H9 (cell line): ENCODE data around the gene PHTF2. TPM values are rescaled to one million over a fixed set of nuclear protein-coding genes. Genes with fewer than 3 reads are reported as not detected.
A peak's percentile ranks its signal among the peaks of the same experiment; 100 is the strongest.
"Not testable (repeated sequence)": the region's sequence is repeated elsewhere in the genome, so short reads cannot be mapped to it uniquely, and the experiment has no call there.

Experiments
- DNase-seq: peaks from one replicate; pipeline ENCODE4 v3.0.0-alpha.2; 2017
- H2AFZ ChIP-seq: one replicate; pipeline ENCODE4 v1.6.1; 2013; ENCODE audit warnings: mild to moderate bottlenecking, low read length, control low read depth, moderate library complexity
- H2AK5ac ChIP-seq: 2 replicates; pipeline ENCODE4 v1.6.1; 2013; ENCODE audit warnings: low read length, control low read depth, mixed read lengths; ENCODE audit not compliant: insufficient read length
- H2BK120ac ChIP-seq: one replicate; pipeline ENCODE4 v1.6.1; 2013; ENCODE audit warnings: low read depth, mild to moderate bottlenecking, low read length, control low read depth, inconsistent platforms; ENCODE audit not compliant: poor library complexity, severe bottlenecking
- H2BK12ac ChIP-seq: 2 replicates; pipeline ENCODE4 v1.6.1; 2013; ENCODE audit warnings: low read length, control low read depth, mixed read lengths, low read depth; ENCODE audit not compliant: insufficient read length
- H2BK15ac ChIP-seq: 2 replicates; pipeline ENCODE4 v1.6.1; 2013; ENCODE audit warnings: low read depth, low read length, control low read depth
- H2BK20ac ChIP-seq: one replicate; pipeline ENCODE4 v1.6.1; 2013; ENCODE audit warnings: low read depth, mild to moderate bottlenecking, low read length, control low read depth, inconsistent platforms; ENCODE audit not compliant: poor library complexity, severe bottlenecking
- H2BK5ac ChIP-seq: 2 replicates; pipeline ENCODE4 v1.6.1; 2013; ENCODE audit warnings: low read length, control low read depth, mixed read lengths; ENCODE audit not compliant: insufficient read length
- H3K14ac ChIP-seq: 2 replicates; pipeline ENCODE4 v1.6.1; 2013; ENCODE audit warnings: low read length, control low read depth; ENCODE audit not compliant: insufficient read depth
- H3K18ac ChIP-seq: 2 replicates; pipeline ENCODE4 v1.6.1; 2013; ENCODE audit warnings: low read depth, mild to moderate bottlenecking, mixed read lengths, low read length, control low read depth; ENCODE audit not compliant: insufficient read length
- H3K23ac ChIP-seq: 2 replicates; pipeline ENCODE4 v1.6.1; 2013; ENCODE audit warnings: low read length, control low read depth, mixed read lengths, low read depth; ENCODE audit not compliant: insufficient read length
- H3K23me2 ChIP-seq: 2 replicates; pipeline ENCODE4 v1.6.1; 2013; ENCODE audit warnings: low read depth, mild to moderate bottlenecking, mixed read lengths, low read length, control low read depth; ENCODE audit not compliant: insufficient read length, poor library complexity, severe bottlenecking
- H3K27ac ChIP-seq: 2 replicates; pipeline ENCODE4 v1.5.1; 2013; ENCODE audit warnings: low read length, control low read depth, mixed read lengths, low read depth; ENCODE audit not compliant: insufficient read length
- H3K27me3 ChIP-seq: 2 replicates; pipeline ENCODE4 v1.6.1; 2013; ENCODE audit warnings: low read length, control low read depth, inconsistent platforms; ENCODE audit not compliant: insufficient read depth
- H3K4ac ChIP-seq: 2 replicates; pipeline ENCODE4 v1.6.1; 2013; ENCODE audit warnings: low read depth, mild to moderate bottlenecking, control low read depth, inconsistent platforms, low read length, moderate library complexity
- H3K4me1 ChIP-seq: 2 replicates; pipeline ENCODE4 v1.6.1; 2013; ENCODE audit warnings: low read length, control low read depth, inconsistent platforms; ENCODE audit not compliant: insufficient read depth
- H3K4me2 ChIP-seq: 2 replicates; pipeline ENCODE4 v1.6.1; 2013; ENCODE audit warnings: low read length, control low read depth, mixed read lengths; ENCODE audit not compliant: insufficient read length, insufficient read depth
- H3K56ac ChIP-seq: 2 replicates; pipeline ENCODE4 v1.6.1; 2013; ENCODE audit warnings: low read depth, mild to moderate bottlenecking, mixed read lengths, low read length, control low read depth; ENCODE audit not compliant: insufficient read length
- H3K79me1 ChIP-seq: 2 replicates; pipeline ENCODE4 v1.6.1; 2013; ENCODE audit warnings: low read depth, mild to moderate bottlenecking, moderate library complexity, low read length, control low read depth, inconsistent platforms; ENCODE audit not compliant: insufficient read depth, poor library complexity, severe bottlenecking
- H3K79me2 ChIP-seq: 2 replicates; pipeline ENCODE4 v1.6.1; 2013; ENCODE audit warnings: low read length, control low read depth, inconsistent platforms; ENCODE audit not compliant: insufficient read depth
- H3K9ac ChIP-seq: 2 replicates; pipeline ENCODE4 v1.6.1; 2013; ENCODE audit warnings: low read length, control low read depth, mixed read lengths; ENCODE audit not compliant: insufficient read length; ENCODE audit errors: extremely low read depth
- H3K9me3 ChIP-seq: one replicate; pipeline ENCODE4 v1.6.1; 2013; ENCODE audit warnings: low read depth, low read length, inconsistent platforms; ENCODE audit not compliant: control insufficient read depth
- H3T11ph ChIP-seq: one replicate; pipeline ENCODE4 v1.6.1; 2013; ENCODE audit warnings: mild to moderate bottlenecking, low read length, control low read depth, inconsistent platforms
- H4K20me1 ChIP-seq: one replicate; pipeline ENCODE4 v1.6.1; 2013; ENCODE audit not compliant: control insufficient read depth, insufficient read length, insufficient read depth
- H4K5ac ChIP-seq: 2 replicates; pipeline ENCODE4 v1.6.1; 2013; ENCODE audit warnings: low read depth, mild to moderate bottlenecking, mixed read lengths, low read length, control low read depth; ENCODE audit not compliant: insufficient read length
- H4K8ac ChIP-seq: replicated peaks from 2 replicates; pipeline ENCODE4 v1.6.1; 2013; ENCODE audit warnings: low read length, control low read depth, mixed read lengths, low read depth; ENCODE audit not compliant: insufficient read length
- H4K91ac ChIP-seq: 2 replicates; pipeline ENCODE4 v1.6.1; 2013; ENCODE audit warnings: low read depth, mild to moderate bottlenecking, moderate library complexity, mixed read lengths, low read length, control low read depth; ENCODE audit not compliant: insufficient read length
- H3K27ac Mint-ChIP-seq, 3 experiments: 2 replicates in 2 of 3; 3 replicates in 1 of 3; pipeline ENCODE4 v1.8.0; 2020 to 2021; ENCODE audit warnings: mixed read lengths in 3 of 3, mild to moderate bottlenecking in 1 of 3, moderate library complexity in 1 of 3
- H3K27me3 Mint-ChIP-seq: 2 replicates; pipeline ENCODE4 v1.8.0; 2021; ENCODE audit warnings: low read depth, mild to moderate bottlenecking, moderate library complexity, mixed read lengths
- H3K36me3 Mint-ChIP-seq, 3 experiments: 2 replicates in 2 of 3; 3 replicates in 1 of 3; pipeline ENCODE4 v1.8.0; 2020 to 2021; ENCODE audit warnings: low read depth in 3 of 3, mixed read lengths in 3 of 3; ENCODE audit not compliant: insufficient read depth in 1 of 3
- H3K4me1 Mint-ChIP-seq, 2 experiments: 2 replicates each; pipeline ENCODE4 v1.8.0; 2020; ENCODE audit warnings: mixed read lengths in 2 of 2
- H3K4me3 Mint-ChIP-seq, 2 experiments: 2 replicates in 1 of 2; 3 replicates in 1 of 2; pipeline ENCODE4 v1.8.0; 2020 to 2021; ENCODE audit warnings: mild to moderate bottlenecking in 2 of 2, mixed read lengths in 2 of 2, moderate library complexity in 1 of 2
- H3K9me3 Mint-ChIP-seq, 2 experiments: 2 replicates in 1 of 2; 3 replicates in 1 of 2; pipeline ENCODE4 v1.8.0; 2020; ENCODE audit warnings: mild to moderate bottlenecking in 2 of 2, mixed read lengths in 2 of 2, moderate library complexity in 1 of 2
- CTCF ChIP-seq: fragments of 200-600 bp; sonication (generic); conservative IDR thresholded peaks from 3 replicates; pipeline ENCODE4 v1.8.0; 2021; ENCODE audit warnings: antibody characterized with exemption, mild to moderate bottlenecking
- WGBS: extraction: QIAGEN DNeasy Blood & Tissue Kit; methylation state at CpG from one replicate; pipeline ENCODE4 v1.1.7; 2013; ENCODE audit warnings: missing lambda C conversion rate, low lambda C conversion rate, mixed read lengths; ENCODE audit not compliant: insufficient read length; ENCODE audit errors: extremely low coverage; 5-methylcytosine and 5-hydroxymethylcytosine counted together
- total RNA-seq: library from RNA; stranded (reverse); gene quantifications from 2 replicates; pipeline ENCODE4 v1.2.1, GENCODE V29; 2021

The PHTF2 gene
- total RNA-seq, 1 experiment from 2014 or later = 16.2 TPM

- peak; percentile 66 for TF ChIP-seq CTCF
- no peak overlapping the region for H4K8ac ChIP-seq
- H4K5ac ChIP-seq = no peak overlapping the region
- no peaks in the 10 kb centered on the region for H3K4me1 ChIP-seq
- H3K9me3 ChIP-seq = no peaks in the 10 kb centered on the region
- no peak overlapping the region for H3K27ac ChIP-seq
- no peak overlapping the region for H3K23ac ChIP-seq
- no peak overlapping the region for H2AFZ ChIP-seq
- no peak overlapping the region for H4K91ac ChIP-seq
- peaks cover 17 to 22% of the 10 kb centered on the region in 2 experiments for H3K4me1 Mint-ChIP-seq
- no peak overlapping the region for H3K56ac ChIP-seq
- peak; percentile 69 for DNase-seq
- no peak overlapping the region for H2AK5ac ChIP-seq
- no peak overlapping the region for H2BK12ac ChIP-seq
- no peaks in the 10 kb centered on the region for H3K27me3 Mint-ChIP-seq
- no peak overlapping the region for H3K4me3 Mint-ChIP-seq
- H3K9ac ChIP-seq = no peak overlapping the region
- H2BK120ac ChIP-seq = no peak overlapping the region
- no peak overlapping the region for H3K4me2 ChIP-seq
- H3K18ac ChIP-seq = no peak overlapping the region
- H4K20me1 ChIP-seq = no peaks in the 10 kb centered on the region
- H3K79me1 ChIP-seq = no peaks in the 10 kb centered on the region
- H2BK20ac ChIP-seq = no peak overlapping the region
- H3K14ac ChIP-seq = no peak overlapping the region
- WGBS = no CpG with 5 or more reads among the region's 6 CpGs
- no peak overlapping the region for H2BK5ac ChIP-seq
- no peak overlapping the region for H3K4ac ChIP-seq
- H3K27me3 ChIP-seq = no peaks in the 10 kb centered on the region
- no peak overlapping the region for H3T11ph ChIP-seq
- H3K9me3 Mint-ChIP-seq = peaks cover 0 to 2% of the 10 kb centered on the region in 2 experiments; a peak in 2 of 5 replicates
- no peak overlapping the region for H3K27ac Mint-ChIP-seq
- no peaks in the 10 kb centered on the region for H3K79me2 ChIP-seq
- H2BK15ac ChIP-seq = no peak overlapping the region
- H3K23me2 ChIP-seq = no peaks in the 10 kb centered on the region
- H3K36me3 Mint-ChIP-seq = no peaks in the 10 kb centered on the region
Observed at GRCh38 chr7:77995717-77996116, 197.1 kb downstream of the PHTF2 start.

- not testable (repeated sequence) for H3K4me2 ChIP-seq, H3K27me3 ChIP-seq, H2BK20ac ChIP-seq, H3K36me3 Mint-ChIP-seq, H3K4me1 ChIP-seq, H3K23ac ChIP-seq, H3K27ac ChIP-seq, H2BK120ac ChIP-seq, H3K23me2 ChIP-seq, H2BK12ac ChIP-seq, H3K56ac ChIP-seq, H2BK5ac ChIP-seq, H3K27me3 Mint-ChIP-seq, H3K18ac ChIP-seq, DNase-seq, H3K9me3 ChIP-seq, H2AK5ac ChIP-seq, H4K91ac ChIP-seq, H3K4ac ChIP-seq, H4K20me1 ChIP-seq, H3K79me1 ChIP-seq, H4K5ac ChIP-seq, H2AFZ ChIP-seq, H3K9me3 Mint-ChIP-seq, H3K9ac ChIP-seq, H3T11ph ChIP-seq, H3K79me2 ChIP-seq, H4K8ac ChIP-seq, H2BK15ac ChIP-seq, H3K14ac ChIP-seq
- H3K4me3 Mint-ChIP-seq = peak overlapping the region in 1 of 2 experiments; percentile 67; a peak in 1 of 5 replicates
- WGBS = no CpG with 5 or more reads among the region's 3 CpGs
- H3K27ac Mint-ChIP-seq = peak overlapping the region in 1 of 3 experiments; percentile 19; a peak in 1 of 7 replicates
- H3K4me1 Mint-ChIP-seq = peaks cover 12 to 14% of the 10 kb centered on the region in 2 experiments
Observed at GRCh38 chr7:77999168-77999567, 200.6 kb downstream of the PHTF2 start.
